GM18519 (cell line): ENCODE results near the gene TCERG1L.

Experiments
- ATAC-seq: cut with Tn5 transposase; IDR thresholded peaks from one replicate; pipeline ENCODE4 v1.9.1; 2021; ENCODE audit warnings: mild to moderate bottlenecking, moderate library complexity; ENCODE audit not compliant: unreplicated experiment, low FRiP score

Gene TCERG1L

DNA sequence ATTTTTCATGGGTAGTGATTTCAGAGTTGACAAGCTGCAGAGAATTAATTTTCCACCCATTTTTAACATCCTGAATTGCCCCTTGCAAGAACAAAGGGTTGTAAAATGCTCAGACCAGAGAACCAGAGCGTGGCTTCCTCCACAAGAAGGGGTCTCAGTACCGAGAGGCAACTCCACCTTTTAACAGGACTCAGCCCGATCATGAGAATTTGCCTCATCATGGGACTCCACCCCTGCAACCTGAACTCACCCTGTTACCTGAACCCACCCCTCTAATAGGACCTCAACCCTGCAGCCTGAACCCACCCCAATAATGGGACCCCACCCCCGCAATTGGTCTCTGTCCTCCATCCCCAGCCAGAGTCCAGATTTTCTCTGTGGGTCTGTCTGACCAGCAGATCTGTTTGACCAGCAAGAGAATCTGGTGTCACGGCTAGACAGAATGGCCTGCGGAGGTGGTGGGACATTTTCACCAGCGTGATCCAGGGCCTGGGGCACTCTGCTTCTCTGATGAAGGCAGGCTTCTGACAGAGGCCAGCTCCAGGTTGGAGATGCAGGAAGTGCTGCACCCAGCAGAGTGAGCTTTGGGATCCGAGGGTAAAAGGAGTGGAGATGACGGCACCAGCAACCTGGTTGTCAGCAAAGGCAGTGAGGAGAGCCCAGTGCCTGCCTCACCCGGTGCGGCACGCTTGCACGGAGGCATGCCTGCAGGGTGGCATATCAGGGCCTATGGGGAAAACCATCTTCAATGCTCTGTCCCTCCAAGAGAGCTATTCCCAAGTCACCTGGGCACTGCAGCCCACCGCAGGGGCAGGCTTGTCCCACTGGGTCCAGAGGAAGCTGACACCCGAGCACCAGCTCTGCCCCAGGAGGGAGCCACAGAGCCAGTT, 136.6 kb downstream of the TCERG1L start:
- ATAC-seq = no peak

DNA sequence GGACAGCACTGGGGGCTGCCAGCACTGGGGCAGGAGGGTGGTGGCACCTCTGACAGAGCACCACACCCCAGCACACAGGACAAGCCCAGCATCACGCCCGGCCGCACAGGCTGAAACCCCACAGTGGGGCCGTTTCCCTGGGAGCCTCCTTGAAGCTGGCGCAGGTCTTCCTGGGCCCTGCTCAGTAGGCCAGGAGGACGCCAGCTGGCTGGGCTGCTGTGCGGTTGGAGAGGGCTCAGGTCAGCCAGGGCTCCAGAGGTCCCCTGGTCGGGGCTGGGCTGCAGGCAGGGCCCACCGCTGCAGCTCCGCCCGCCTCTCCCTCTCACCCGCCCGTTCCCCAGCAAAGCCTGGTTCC, 137.3 kb downstream of the TCERG1L start:
- ATAC-seq = no peak

DNA sequence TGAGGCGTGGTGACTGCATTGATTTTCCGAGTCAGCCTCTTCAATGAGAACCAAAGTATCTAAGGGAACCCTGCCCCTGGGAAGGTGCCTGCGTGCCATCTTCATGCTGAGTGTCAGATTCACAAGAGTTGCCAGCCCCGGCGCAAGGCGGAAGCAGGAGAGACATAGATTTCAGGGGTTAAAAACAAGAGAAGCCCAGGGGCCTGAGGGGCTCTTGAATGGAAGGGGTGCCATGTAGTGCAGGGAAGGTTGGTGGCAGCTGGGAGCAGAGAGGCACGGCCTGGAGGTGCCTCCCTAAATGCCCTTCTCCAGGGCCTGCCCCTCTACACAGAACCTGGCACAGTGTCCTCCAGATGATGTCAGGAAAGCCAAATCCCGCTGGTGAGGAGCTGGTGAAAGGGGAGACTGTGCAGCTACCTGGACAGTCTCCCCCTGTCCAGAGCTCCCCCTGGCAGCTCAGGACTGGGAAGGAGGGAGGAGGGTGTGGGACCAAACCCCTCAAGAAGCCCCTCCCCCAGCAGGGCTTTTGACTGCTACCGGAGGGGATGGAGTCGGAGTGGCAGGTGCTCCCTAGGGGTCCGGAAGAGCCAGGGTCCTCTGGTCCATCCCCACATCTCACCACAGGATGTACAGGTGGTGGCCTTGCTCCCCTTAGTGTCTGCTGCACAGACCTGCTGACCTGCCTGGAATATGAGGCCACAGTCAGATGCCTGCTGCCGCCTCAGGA, 137.9 kb downstream of the TCERG1L start:
- no peak for ATAC-seq

DNA sequence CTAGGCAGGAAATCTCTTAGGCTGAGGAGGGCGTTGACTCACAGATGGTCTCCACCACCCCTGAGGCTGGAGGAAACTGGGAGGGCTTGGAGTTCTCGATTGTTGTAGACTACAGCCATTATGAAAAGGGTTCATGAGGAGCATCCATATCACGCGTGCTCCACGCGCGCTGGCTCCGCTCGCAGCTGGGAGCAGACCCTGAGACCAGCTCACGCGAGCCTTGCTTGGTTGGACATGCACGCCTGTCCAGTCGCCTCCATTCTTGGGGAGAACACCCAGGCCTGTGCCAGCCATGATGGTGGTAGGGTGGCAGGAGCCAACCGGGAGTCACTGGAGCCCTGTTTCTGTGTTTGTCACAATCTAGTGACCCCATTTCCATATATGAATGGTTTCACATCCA, 139.1 kb downstream of the TCERG1L start:
- ATAC-seq = no peak

DNA sequence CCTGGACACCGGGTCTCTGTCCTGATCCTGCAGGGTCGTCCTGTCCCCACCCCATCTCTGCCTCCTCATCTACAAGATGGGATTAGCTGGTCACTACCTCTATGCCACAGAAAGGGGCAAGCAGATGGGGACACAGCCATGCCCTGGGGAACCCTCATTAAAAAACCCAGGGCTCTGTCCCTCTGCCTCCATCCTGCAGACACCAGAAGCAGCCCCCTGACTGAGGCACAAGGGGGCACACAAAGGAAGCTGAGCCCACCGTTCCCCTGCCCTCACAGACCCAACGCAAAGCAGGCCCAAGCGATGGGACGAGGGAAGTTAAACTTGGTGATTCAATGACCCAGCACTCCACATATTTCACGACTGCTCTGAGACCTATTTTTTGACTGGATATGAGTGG, 142.4 kb downstream of the TCERG1L start:
- ATAC-seq = no peak

DNA sequence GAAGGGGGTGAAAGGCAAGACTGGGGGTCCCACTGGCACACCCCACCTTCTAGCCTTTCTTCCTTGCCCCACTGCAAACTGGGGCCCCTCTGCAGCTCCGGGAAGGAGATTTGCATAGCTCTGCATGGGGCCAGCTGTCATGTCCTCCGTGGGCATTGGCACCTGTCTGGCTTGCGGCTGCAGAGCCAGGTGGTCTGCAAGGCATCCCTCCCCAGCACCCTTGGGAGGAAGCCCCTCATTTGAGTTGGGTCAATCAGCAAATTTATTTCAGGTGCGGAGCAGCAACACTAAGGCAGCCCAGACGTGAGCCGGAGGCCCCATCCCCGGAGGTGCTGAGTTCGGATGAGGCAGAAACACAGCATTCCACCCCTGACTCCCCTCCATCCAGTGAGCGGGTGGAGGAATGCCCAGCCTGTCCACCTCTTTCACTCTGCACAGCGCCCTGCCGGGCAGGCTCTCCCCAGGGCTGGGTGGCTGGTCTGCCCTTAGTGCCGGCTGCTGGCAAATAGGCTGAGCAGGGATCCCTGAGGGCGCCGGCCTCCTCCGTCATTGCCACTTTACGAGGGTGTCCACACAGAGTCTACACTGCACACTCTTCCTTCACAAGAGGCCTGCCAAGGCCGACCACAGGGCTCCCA, 143.2 kb downstream of the TCERG1L start:
- no peak for ATAC-seq

DNA sequence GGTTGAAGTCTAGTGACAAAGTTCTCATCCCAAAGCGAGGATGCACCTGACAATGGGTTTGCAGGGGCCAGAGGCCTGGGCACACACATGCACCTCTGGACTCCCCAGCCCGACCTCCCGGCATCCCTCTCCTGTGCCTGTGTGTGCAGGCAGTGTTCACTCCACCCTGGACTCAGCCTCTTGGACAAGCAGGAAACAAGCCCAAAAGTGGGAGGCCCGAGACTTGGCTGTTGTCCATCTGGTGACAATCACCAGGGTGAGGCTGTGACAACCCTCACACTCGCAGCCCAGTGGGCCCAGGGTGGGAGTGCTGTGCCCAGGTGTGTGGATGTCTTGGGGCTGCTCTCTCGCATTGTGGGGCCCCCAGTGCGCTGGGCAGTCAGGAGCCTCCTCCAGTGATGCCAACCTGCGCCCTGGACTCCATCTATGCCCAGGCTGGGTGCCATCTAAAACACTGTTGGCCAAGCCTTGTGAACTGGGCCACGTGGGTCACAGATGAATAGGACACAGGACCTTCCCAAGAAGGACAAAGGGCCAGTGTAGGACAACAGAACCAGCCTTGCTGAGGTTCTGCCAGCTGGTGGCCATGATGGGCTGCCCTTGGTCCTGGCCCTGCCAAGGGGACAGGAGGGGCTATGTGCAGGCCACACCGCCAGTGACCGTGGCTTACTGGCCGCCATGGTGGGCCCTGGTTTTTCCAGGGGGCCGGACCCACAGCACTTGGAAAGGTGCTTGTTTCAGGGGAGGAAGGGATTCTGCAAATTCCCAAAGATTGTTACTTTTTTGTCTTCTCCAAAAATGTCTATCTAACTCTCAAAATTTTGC, 144.3 kb downstream of the TCERG1L start:
- ATAC-seq = no peak

DNA sequence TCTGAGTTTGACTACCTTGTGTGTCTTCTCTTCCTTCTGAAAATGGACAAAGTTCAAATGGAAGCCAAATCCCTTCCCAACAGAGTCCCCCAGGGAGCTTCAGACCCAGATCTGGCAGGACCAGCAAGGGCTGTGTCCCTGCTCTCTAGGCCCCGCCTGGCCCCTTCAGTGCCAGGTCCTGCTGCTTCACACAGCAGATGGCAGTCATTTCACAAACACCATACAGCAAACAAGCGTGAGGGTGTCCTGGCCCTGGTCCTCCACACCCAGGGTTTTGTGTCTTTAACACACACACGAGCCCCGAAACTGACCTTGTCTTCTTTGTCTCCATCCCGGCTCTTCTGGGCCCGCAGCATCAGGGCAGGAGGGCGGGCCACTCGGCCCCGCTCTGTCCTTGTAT, 145.0 kb downstream of the TCERG1L start:
- ATAC-seq = no peak

DNA sequence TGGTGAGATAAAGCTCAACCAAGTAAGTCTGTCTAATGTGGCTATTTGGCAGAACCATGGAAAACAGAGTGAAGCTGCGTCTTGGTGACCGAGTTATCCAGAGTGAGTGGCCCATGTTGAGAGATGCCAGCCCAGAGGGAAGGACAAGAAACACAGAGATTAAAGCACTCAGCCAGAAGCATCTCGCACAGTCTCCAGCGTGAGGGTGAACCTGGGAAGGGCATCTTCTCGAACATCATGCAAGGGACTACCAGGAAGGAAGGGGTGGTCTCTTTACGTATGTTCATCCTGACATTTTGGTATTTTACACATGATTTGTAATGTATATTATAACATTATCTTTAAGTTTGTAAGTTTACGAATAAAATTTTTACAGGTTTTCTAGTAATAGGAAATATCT, 146.4 kb downstream of the TCERG1L start:
- ATAC-seq = no peak

DNA sequence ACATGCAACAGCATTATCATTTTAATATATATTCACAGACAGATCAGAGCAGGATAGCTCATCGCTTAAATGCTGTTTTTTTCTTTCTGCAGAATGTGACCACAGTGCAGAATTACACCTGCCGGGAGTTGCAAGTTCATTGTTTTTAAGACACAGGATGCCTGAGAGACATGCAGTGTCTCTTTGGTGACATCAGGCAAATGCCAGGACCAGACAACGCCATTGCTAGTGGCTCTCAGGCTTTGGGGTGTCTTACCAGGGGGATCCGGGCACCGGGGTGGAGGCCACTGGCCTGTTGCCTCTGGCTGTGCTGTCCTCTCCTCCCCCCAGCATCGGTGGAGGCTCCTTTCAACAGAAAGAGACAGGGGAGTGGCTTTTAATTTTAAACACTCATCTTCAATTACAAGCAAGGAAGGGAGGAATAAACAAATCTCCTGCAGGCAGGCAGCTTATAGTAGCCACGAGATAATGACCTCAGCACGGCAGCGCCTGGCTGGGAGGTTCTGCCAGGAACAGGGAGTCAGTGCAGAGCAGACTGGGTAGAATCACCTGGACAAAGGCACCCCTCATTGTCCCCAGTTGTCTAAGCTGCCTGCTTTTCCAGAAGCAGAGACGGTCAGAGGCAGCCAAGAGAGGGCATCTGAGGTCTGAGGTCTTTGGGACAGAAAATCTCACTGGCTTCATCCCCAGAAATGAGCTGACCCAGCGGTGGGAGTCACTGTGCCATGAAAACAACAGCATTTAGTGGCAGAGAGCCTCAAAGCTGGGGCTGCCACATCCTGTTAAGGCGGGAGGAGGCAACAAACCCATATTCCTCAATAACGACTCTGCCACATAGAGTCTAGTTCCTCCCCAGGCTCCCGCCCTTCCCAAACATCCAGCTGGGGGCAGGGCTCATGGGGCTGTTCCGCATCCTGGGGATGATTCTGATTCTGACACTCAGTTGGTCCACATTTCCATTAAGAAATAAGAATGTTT, 148.4 kb downstream of the TCERG1L start:
- no peak for ATAC-seq

DNA sequence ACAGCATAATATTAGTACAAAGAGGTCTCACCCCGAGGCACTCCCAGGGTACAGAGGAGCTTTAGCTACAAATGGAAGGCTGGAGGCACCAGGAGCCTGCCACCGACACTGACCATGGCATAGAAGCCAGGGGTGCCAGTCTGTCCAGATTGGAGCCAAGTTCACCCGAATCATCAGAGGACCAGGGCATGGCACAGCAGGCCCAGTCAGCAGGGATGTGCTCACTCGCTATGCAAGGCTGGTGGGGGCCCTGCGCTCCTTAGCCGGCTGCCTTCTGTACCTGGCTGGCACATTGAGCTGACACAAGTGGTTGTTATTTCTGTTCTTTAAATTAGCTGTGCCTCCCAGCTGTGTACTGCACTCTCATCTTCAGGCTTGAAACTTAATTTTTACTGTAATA, 149.3 kb downstream of the TCERG1L start:
- no peak for ATAC-seq

DNA sequence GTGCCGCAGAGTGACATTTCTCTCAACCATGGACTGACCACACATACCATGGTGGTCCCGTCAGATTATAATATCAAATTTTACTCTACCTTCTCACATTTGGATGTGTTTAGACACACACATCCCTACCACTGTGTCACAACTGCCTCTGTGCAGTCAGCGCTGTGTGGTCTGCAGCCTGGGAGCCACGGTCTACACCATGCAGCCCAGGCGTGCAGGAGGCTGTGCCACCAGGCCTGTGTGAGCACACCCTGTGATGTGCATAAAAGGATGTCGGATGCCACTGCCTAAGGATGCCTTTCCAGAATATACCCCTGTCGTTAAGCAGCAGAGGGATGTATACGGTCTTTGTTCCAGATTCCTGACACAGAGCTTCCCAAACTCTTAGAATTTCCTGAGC, 150.4 kb downstream of the TCERG1L start:
- ATAC-seq = no peak

DNA sequence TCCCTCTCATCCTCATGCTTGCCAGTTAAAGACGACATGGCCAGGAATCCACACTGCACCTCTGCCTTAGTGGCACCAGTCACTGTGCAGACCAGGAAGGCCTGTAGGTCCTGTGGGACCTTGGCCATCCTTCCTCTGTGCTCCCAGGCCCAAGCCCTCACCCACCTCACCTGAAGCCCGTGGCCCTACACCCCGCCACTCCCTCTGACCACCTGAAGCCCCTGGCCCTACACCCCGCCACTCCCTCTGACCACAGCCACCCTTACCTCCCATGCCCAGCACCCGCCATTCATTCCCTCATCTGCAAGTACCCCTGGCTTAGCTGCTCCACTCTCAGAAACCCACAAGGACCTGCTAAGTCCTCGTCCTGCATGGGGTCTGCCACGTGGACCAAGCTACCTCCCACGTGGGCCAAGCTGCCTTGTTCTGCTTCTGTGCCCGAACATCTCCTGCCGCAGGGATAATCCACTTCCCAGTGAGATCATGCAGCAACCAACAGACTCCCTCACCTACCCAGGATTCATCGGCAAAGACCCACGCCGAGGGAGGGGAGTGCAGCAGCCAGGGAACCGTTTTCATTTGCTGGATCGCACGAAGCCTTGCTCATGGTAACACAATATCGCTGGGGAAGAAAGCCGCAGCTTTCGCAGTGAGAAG, 151.2 kb downstream of the TCERG1L start:
- ATAC-seq = no peak

DNA sequence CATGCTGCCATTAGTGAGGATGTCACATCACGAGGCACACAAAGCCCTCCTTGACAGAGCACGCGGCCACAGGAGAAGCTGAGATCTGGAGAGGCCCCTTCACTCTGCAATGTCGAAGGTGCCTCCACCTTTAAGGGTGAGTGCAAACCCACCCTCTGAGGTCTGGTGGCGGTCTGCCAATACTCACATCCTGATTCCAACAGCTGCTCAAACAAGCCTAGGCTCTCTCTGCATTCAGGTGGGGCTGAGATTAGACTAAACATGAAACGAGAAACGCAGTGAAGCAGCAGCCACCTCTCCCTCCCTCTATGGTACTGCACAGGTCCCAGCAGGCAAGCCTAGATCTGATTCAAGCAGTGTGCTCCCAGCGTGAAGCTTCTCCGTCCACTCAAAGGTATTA, 151.8 kb downstream of the TCERG1L start:
- no peak for ATAC-seq

DNA sequence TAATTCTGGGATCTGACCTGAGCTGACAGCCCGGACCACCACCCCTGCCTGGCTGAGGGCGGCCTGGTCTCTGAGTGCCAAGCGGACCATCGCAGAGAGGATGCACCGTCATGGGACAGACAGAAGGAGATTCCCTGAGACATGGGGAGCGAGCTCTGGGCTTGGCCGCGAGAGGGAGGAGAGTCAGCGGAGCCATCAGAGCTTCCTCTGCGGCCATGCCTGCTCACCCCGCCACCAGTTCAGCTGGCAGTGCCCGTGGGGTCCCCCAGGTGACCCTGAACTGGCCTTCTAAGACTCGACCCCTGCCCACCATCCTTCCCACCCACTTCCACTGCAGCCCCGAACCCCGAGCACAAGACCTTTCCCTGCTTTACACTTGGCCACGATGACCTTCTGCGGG, 152.8 kb downstream of the TCERG1L start:
- no peak for ATAC-seq

DNA sequence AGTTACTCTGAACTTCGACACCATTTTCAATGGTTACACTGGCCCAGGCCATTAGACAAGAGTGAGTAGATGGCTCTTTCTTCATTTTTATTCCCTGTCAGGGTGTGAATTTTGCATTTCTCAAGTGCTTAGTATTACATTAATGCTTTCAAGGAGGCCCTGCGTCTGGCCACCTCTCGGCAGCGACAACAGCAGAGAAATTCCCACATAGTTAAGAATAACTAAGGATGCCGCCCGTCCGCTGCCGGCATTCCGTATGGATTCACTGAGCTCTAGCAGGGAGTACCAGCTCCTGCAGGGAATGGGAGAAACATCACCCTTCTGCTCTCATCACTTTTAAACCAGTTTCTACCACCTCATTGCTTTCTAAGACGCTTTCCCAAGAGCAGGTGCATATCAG, 153.6 kb downstream of the TCERG1L start:
- no peak for ATAC-seq

DNA sequence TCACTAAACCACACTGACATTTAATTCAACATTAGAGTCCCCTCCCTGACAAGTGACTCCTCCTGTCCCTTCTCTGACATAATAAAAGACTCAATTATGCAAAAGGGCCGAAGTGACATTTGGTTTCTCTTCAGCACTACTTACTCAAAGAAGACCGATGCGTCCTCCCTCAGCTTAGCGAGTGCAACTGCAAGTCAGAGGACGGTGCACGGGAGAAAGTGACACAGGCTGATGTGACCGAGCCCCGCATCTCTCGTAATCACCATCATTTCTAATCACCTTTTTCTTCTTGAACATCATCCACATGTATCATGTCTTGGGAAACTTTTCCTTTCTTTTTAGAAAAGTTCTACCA, 155.7 kb downstream of the TCERG1L start:
- no peak for ATAC-seq

DNA sequence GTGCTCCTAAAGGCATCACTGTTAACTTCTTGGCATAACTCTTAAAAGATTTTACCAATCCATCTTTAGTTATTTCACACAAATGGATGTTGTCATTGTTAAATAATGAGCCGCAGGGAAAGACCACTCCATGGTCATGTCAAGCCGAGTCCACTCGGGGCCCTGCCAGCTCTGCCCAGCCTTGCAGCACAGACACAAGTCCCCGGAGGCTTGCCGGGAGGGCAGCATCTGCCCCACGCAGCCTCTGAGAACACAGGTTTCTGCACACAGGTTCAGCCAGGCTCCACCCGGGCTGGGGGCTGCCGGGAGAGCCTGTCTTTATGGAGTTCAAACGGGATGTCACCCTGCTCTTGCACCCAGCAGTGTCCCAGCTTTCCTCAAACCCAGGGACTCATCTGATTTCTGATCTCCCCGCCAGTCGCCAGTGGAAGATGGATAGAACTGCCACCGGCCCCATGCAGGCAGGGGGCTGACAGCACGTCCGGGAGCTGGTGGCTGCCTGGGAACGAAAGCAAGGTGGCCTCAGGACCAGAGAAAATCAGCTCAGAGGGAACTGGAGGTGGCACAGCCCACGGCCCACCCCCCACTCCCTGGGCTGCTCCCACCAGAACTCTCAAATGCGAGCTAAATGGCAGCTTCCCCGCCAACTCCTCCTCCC, 156.2 kb downstream of the TCERG1L start:
- ATAC-seq = no peak
